Endodermal cell (in vitro differentiated cells): ENCODE results near the gene SLC6A11. TPM values are rescaled to one million over a fixed set of nuclear protein-coding genes. Genes with fewer than 3 reads are reported as not detected.

Experiments used
- DNase-seq: peaks from one replicate; pipeline ENCODE4 v3.0.0-alpha.2; 2017
- H3K27ac ChIP-seq: 2 replicates; pipeline ENCODE4 v1.5.1; 2013; ENCODE audit warnings: mild to moderate bottlenecking, low read depth, low read length, moderate library complexity
- H3K27me3 ChIP-seq: 2 replicates; pipeline ENCODE4 v1.6.1; 2013; ENCODE audit warnings: mild to moderate bottlenecking, low read length, moderate library complexity; ENCODE audit not compliant: insufficient read depth, control insufficient read depth, poor library complexity, severe bottlenecking
- H3K36me3 ChIP-seq: 2 replicates; pipeline ENCODE4 v1.7.0; 2013; ENCODE audit warnings: mild to moderate bottlenecking, low read length, moderate library complexity; ENCODE audit not compliant: control insufficient read depth, insufficient read depth
- H3K4me1 ChIP-seq: one replicate; pipeline ENCODE4 v1.7.0; 2013; ENCODE audit warnings: low read length; ENCODE audit not compliant: control insufficient read depth, insufficient read depth
- H3K4me3 ChIP-seq: 2 replicates; pipeline ENCODE4 v1.5.1; 2013; ENCODE audit warnings: mild to moderate bottlenecking, low read length, moderate library complexity
- H3K9ac ChIP-seq: 2 replicates; pipeline ENCODE4 v1.6.1; 2013; ENCODE audit warnings: mild to moderate bottlenecking, low read length, moderate library complexity; ENCODE audit not compliant: poor library complexity, severe bottlenecking; ENCODE audit errors: extremely low read depth
- H3K9me3 ChIP-seq: 2 replicates; pipeline ENCODE4 v1.6.1; 2013; ENCODE audit warnings: mild to moderate bottlenecking, low read length, moderate library complexity; ENCODE audit not compliant: control insufficient read depth
- H3K27ac Mint-ChIP-seq: 2 replicates; pipeline ENCODE4 v1.8.0; 2020; ENCODE audit warnings: mixed read lengths
- H3K27me3 Mint-ChIP-seq: 2 replicates; pipeline ENCODE4 v1.8.0; 2021; ENCODE audit warnings: mild to moderate bottlenecking, mixed read lengths; ENCODE audit not compliant: insufficient read depth
- H3K36me3 Mint-ChIP-seq: 2 replicates; pipeline ENCODE4 v1.8.0; 2020; ENCODE audit warnings: low read depth, mixed read lengths
- H3K4me1 Mint-ChIP-seq: 2 replicates; pipeline ENCODE4 v1.8.0; 2020; ENCODE audit warnings: mixed read lengths
- H3K4me3 Mint-ChIP-seq: 2 replicates; pipeline ENCODE4 v1.8.0; 2020; ENCODE audit warnings: mild to moderate bottlenecking, moderate library complexity, mixed read lengths
- H3K9me3 Mint-ChIP-seq: 2 replicates; pipeline ENCODE4 v1.8.0; 2020; ENCODE audit warnings: mild to moderate bottlenecking, mixed read lengths
- CTCF ChIP-seq: fragments of 200-600 bp; sonication (generic); conservative IDR thresholded peaks from 2 replicates; pipeline ENCODE4 v1.5.0; 2021; ENCODE audit warnings: antibody characterized with exemption, mild to moderate bottlenecking
- WGBS, 2 experiments: methylation state at CpG; one replicate each; pipeline versions ENCODE4 v1.1.5 to v1.1.7; 2013; ENCODE audit warnings: missing lambda C conversion rate in 2 of 2, mixed read lengths in 1 of 2; ENCODE audit not compliant: insufficient coverage in 1 of 2, insufficient read length in 1 of 2; 5-methylcytosine and 5-hydroxymethylcytosine counted together
- total RNA-seq, 2 donors: library from RNA; stranded (reverse); fragmentation: NEBNext Ultra II Directional in 1 of 2; extraction: Animal tissue kit (Norgen Biotek cat#: 25700) in 1 of 2; gene quantifications; 2 replicates in 1 of 2; 3 replicates in 1 of 2; pipeline ENCODE4 v1.2.1, GENCODE V29; 2021

The SLC6A11 gene
- total RNA-seq, 2 donors from 2014 or later = 0.27 to 0.73 TPM

GRCh38 chr3:10889206-10889960 lies 73.4 kb downstream of the SLC6A11 start:
- Histone ChIP-seq H3K36me3 (no peaks in the 10 kb centered on the region), H3K27ac (no peak overlapping the region), H3K27me3 (no peaks in the 10 kb centered on the region), H3K4me1 (no peaks in the 10 kb centered on the region), H3K4me3 (no peak overlapping the region), H3K9me3 (peaks cover 6% of the 10 kb centered on the region), H3K9ac (no peak overlapping the region)
- H3K4me1 Mint-ChIP-seq = no peaks in the 10 kb centered on the region
- peaks cover 43% of the 10 kb centered on the region for H3K27me3 Mint-ChIP-seq
- DNase-seq = no peak
- TF ChIP-seq CTCF = no peak
- H3K9me3 Mint-ChIP-seq = peaks cover 9% of the 10 kb centered on the region
- H3K27ac Mint-ChIP-seq = no peak overlapping the region
- H3K4me3 Mint-ChIP-seq = no peak overlapping the region
- no peaks in the 10 kb centered on the region for H3K36me3 Mint-ChIP-seq
- 65% methylated on average over 2 of the region's 2 CpGs; no CpG with 5 or more reads in 1 of the 2 experiments for WGBS, 2 experiments

- 86% methylated on average over 1 of the region's 1 CpG for WGBS, 2 experiments
- TF ChIP-seq CTCF = no peak
- Mint-ChIP-seq H3K27me3 (peaks cover 38% of the 10 kb centered on the region), H3K4me1 (no peaks in the 10 kb centered on the region), H3K9me3 (peaks cover 9% of the 10 kb centered on the region), H3K27ac (no peak overlapping the region), H3K36me3 (no peaks in the 10 kb centered on the region), H3K4me3 (no peak overlapping the region)
- no peaks in the 10 kb centered on the region for H3K4me1 ChIP-seq
- H3K9ac ChIP-seq = no peak overlapping the region
- H3K36me3 ChIP-seq = no peaks in the 10 kb centered on the region
- no peak for DNase-seq
- H3K4me3 ChIP-seq = no peak overlapping the region
- H3K27ac ChIP-seq = no peak overlapping the region
- H3K9me3 ChIP-seq = peaks cover 6% of the 10 kb centered on the region
- H3K27me3 ChIP-seq = no peaks in the 10 kb centered on the region
Measured at GRCh38 chr3:10890665-10891064, 74.6 kb downstream of the SLC6A11 start.

- H3K36me3 ChIP-seq = no peaks in the 10 kb centered on the region
- Mint-ChIP-seq H3K36me3 (no peaks in the 10 kb centered on the region), H3K4me1 (no peaks in the 10 kb centered on the region), H3K27me3 (peaks cover 24% of the 10 kb centered on the region), H3K27ac (no peak overlapping the region), H3K9me3 (peaks cover 14% of the 10 kb centered on the region), H3K4me3 (no peak overlapping the region)
- H3K27me3 ChIP-seq = no peaks in the 10 kb centered on the region
- H3K9me3 ChIP-seq = peaks cover 6% of the 10 kb centered on the region
- no peaks in the 10 kb centered on the region for H3K4me1 ChIP-seq
- no peak overlapping the region for H3K27ac ChIP-seq
- no peak for TF ChIP-seq CTCF
- no peak overlapping the region for H3K9ac ChIP-seq
- no peak overlapping the region for H3K4me3 ChIP-seq
- WGBS, 2 experiments = 83 to 93% methylated on average over 4 to 5 of the region's 5 CpGs
- DNase-seq = no peak
Measured at GRCh38 chr3:10892622-10893021, 76.6 kb downstream of the SLC6A11 start.
